K562 (cell line): ENCODE results near the gene PIP5KL1. TPM values are rescaled to one million over a fixed set of nuclear protein-coding genes. Genes with fewer than 3 reads are reported as not detected.

Experiments used
- ATF7 ChIP-seq: fragments of 450-650 bp; IDR thresholded peaks from 2 replicates; pipeline ENCODE4 v1.7.1; 2014; ENCODE audit warnings: mild to moderate bottlenecking, moderate library complexity
- BACH1 ChIP-seq: fragments of 200-800 bp; sonication (Bioruptor generic); IDR thresholded peaks from 2 replicates; pipeline ENCODE4 v1.6.1; 2016; ENCODE audit warnings: missing genetic modification characterization, missing compliant biosample characterization
- BCOR ChIP-seq: fragments of 450-650 bp; IDR thresholded peaks from 2 replicates; pipeline ENCODE4 v1.6.1; 2016
- C11orf30 ChIP-seq: fragments of 450-650 bp; IDR thresholded peaks from 2 replicates; pipeline ENCODE4 v1.6.1; 2016; ENCODE audit warnings: low read depth, mild to moderate bottlenecking
- CBFA2T2 ChIP-seq: fragments of 450-650 bp; conservative IDR thresholded peaks from 2 replicates; pipeline ENCODE4 v1.6.1; 2017; ENCODE audit warnings: mild to moderate bottlenecking
- CEBPB ChIP-seq: fragments of 450-650 bp; IDR thresholded peaks from 2 replicates; pipeline ENCODE4 v1.6.1; 2016; ENCODE audit warnings: missing genetic modification characterization, missing compliant biosample characterization
- CEBPG ChIP-seq, 3 experiments: fragments of 200-800 bp in 1 of 3; sonication (Bioruptor generic) in 1 of 3; sonication (generic) in 1 of 3; formaldehyde crosslinking in 1 of 3; IDR thresholded peaks in 2 of 3; conservative IDR thresholded peaks in 1 of 3; 2 replicates each; pipeline versions ENCODE4 v1.6.1 to v1.8.0; 2016 to 2022; ENCODE audit warnings: missing compliant biosample characterization in 2 of 3, missing genetic modification characterization in 2 of 3, mild to moderate bottlenecking in 1 of 3, missing genetic modification reagents in 1 of 3
- CTBP1 ChIP-seq: fragments of 450-650 bp; IDR thresholded peaks from 2 replicates; pipeline ENCODE4 v1.6.1; 2016; ENCODE audit warnings: borderline replicate concordance
- ESRRA ChIP-seq: fragments of 450-650 bp; IDR thresholded peaks from 2 replicates; pipeline ENCODE4 v1.6.1; 2014; ENCODE audit warnings: low read depth, mild to moderate bottlenecking, moderate library complexity, borderline replicate concordance
- ETV1 ChIP-seq: fragments of 450-650 bp; conservative IDR thresholded peaks from 2 replicates; pipeline ENCODE4 v1.6.1; 2016; ENCODE audit warnings: missing genetic modification characterization, control low read depth, low read depth, missing compliant biosample characterization
- FOS ChIP-seq: IDR thresholded peaks from 3 replicates; pipeline ENCODE4 v1.6.1; 2011; ENCODE audit not compliant: insufficient read length; ENCODE audit errors: extremely low read depth
- JUN ChIP-seq, 2 experiments: sonication (generic) in 1 of 2; formaldehyde crosslinking in 1 of 2; IDR thresholded peaks; 2 replicates each; pipeline versions ENCODE4 v1.6.1 to v1.8.0; 2012 to 2022; ENCODE audit warnings: borderline replicate concordance in 2 of 2, mild to moderate bottlenecking in 2 of 2, improper control_type of control experiment in 1 of 2, low read depth in 1 of 2, low read length in 1 of 2, missing genetic modification reagents in 1 of 2
- JUND ChIP-seq, 2 experiments: IDR thresholded peaks; 2 replicates in 1 of 2; 3 replicates in 1 of 2; pipeline ENCODE4 v1.6.1; 2011; ENCODE audit warnings: borderline replicate concordance in 2 of 2, low read depth in 2 of 2, low read length in 2 of 2, improper control_type of control experiment in 1 of 2, missing biosample characterization in 1 of 2, missing genetic modification characterization in 1 of 2, missing genetic modification reagents in 1 of 2
- MAFF ChIP-seq: IDR thresholded peaks from 2 replicates; pipeline ENCODE4 v1.6.1; 2012; ENCODE audit warnings: low read length, improper control_type of control experiment
- MEF2D ChIP-seq: conservative IDR thresholded peaks from 2 replicates; pipeline ENCODE4 v1.6.1; 2016; ENCODE audit warnings: low read depth, missing genetic modification characterization, missing compliant biosample characterization
- NEUROD1 ChIP-seq: fragments of 150-350 bp; IDR thresholded peaks from 2 replicates; pipeline ENCODE4 v1.6.1; 2014; ENCODE audit warnings: borderline replicate concordance, low read length, low read depth; ENCODE audit not compliant: partially characterized antibody
- RNF2 ChIP-seq: sonication (generic); IDR thresholded peaks from 2 replicates; pipeline ENCODE4 v1.6.1; 2016
- ZNF121 ChIP-seq: sonication (generic); formaldehyde crosslinking; conservative IDR thresholded peaks from 2 replicates; pipeline ENCODE4 v1.8.0; 2022; ENCODE audit warnings: missing genetic modification reagents
- ZNF232 ChIP-seq: sonication (generic); formaldehyde crosslinking; IDR thresholded peaks from 2 replicates; pipeline ENCODE4 v1.8.0; 2022; ENCODE audit warnings: mild to moderate bottlenecking, missing genetic modification reagents
- ZNF274 ChIP-seq: IDR thresholded peaks from 2 replicates; pipeline ENCODE4 v1.6.1; 2011; ENCODE audit warnings: low read depth, mild to moderate bottlenecking, low read length, moderate library complexity, borderline replicate concordance
- ZNF316 ChIP-seq: fragments of 450-650 bp; IDR thresholded peaks from 2 replicates; pipeline ENCODE4 v1.6.1; 2016
- polyA plus RNA-seq, 8 experiments: library from polyadenylated mRNA; depleted of rRNA in 4 of 8; stranded (reverse) in 5 of 8; unstranded in 3 of 8; fragments of >200 nt; fragmentation: Nextera tagmentation in 2 of 8; fragmentation: Illumina TruSeq in 1 of 8; extraction: Ambion mirVana in 2 of 8; extraction: Trizol in 1 of 8; gene quantifications; 2 replicates each; pipeline versions ENCODE4 v1.2.1 to v1.2.3, GENCODE V29; 2011 to 2014; ENCODE audit warnings: inconsistent platforms in 1 of 8, missing spikeins in 1 of 8
- total RNA-seq, 7 experiments: library from RNA; depleted of rRNA in 6 of 7; stranded (reverse); fragments of >200 nt in 6 of 7; fragmentation: Illumina TruSeq in 2 of 7; extraction: Trizol in 2 of 7; gene quantifications; 2 replicates each; pipeline versions ENCODE4 v1.2.1 to v1.2.3, GENCODE V29; 2011 to 2021; ENCODE audit warnings: low replicate concordance in 1 of 7
- TF ChIP-seq, protein P1 (sequence below): sonication (generic); formaldehyde crosslinking; IDR thresholded peaks from 2 replicates; pipeline ENCODE4 v1.8.0; 2022; ENCODE audit warnings: mild to moderate bottlenecking, missing genetic modification reagents, borderline replicate concordance
- TF ChIP-seq, protein P2 (sequence below): sonication (generic); formaldehyde crosslinking; IDR thresholded peaks from 2 replicates; pipeline ENCODE4 v1.9.0; 2022; ENCODE audit warnings: mild to moderate bottlenecking, missing genetic modification reagents
- TF ChIP-seq, protein P3 (sequence below), 2 experiments: IDR thresholded peaks; 2 replicates each; pipeline ENCODE4 v1.6.1; 2012; ENCODE audit warnings: improper control_type of control experiment in 2 of 2, low read depth in 2 of 2, low read length in 2 of 2, borderline replicate concordance in 1 of 2

PIP5KL1 gene
- total and polyA plus RNA-seq, 9 of the 15 experiments (the other 6 are each of a cell fraction or from before 2014, with no cell fraction given): 0.18 to 4.8 (median 1.2) TPM

DNA sequence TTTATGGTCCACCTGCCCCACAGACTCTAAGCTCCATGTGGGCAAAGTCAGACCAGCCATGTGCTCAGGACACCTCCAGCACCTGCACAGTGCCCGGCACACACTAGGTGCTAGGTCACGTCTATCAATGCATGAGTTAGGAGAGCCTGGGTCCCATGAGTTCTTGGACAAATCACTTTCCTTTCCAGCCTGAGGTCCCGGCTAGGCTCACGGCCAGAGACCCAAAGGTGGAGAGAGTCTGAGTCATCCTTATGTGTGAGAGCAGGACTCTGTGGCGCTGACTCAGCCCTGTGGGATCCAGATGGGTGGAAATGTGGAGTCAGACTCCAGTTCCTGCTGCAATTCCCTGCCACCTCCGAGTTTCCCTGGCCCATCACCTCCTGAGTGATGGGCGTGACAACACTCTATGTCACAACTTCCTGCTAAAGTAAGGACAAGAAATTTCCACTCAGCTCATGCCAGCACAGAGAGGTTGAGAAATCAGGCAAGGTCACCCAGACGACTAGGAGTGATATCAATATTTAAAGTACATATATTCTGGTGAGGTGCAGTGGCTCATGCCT, 11.2 kb downstream of the PIP5KL1 start (continued):
- no peak; the same call in 1 of the 2 replicates for TF ChIP-seq ZNF232 (CRISPR knock-in tag)
- TF ChIP-seq, protein P1, sequence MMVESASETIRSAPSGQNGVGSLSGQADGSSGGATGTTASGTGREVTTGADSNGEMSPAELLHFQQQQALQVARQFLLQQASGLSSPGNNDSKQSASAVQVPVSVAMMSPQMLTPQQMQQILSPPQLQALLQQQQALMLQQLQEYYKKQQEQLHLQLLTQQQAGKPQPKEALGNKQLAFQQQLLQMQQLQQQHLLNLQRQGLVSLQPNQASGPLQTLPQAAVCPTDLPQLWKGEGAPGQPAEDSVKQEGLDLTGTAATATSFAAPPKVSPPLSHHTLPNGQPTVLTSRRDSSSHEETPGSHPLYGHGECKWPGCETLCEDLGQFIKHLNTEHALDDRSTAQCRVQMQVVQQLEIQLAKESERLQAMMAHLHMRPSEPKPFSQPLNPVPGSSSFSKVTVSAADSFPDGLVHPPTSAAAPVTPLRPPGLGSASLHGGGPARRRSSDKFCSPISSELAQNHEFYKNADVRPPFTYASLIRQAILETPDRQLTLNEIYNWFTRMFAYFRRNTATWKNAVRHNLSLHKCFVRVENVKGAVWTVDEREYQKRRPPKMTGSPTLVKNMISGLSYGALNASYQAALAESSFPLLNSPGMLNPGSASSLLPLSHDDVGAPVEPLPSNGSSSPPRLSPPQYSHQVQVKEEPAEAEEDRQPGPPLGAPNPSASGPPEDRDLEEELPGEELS (CRISPR knock-in tag): peak; percentile 60; the same call in 1 of the 2 replicates
- peak; percentile 100 for TF ChIP-seq ZNF121
- TF ChIP-seq JUND (IDR thresholded peaks at IDR 0.05; ENCODE audit: borderline replicate concordance, low read depth, low read length): peak; percentile 97
- TF ChIP-seq JUND (tag; IDR thresholded peaks at IDR 0.05; ENCODE audit: borderline replicate concordance, low read depth, low read length): peak; percentile 96; the same call in 2 of the 3 replicates
- peak; percentile 66 for TF ChIP-seq FOS
- TF ChIP-seq, protein P2, sequence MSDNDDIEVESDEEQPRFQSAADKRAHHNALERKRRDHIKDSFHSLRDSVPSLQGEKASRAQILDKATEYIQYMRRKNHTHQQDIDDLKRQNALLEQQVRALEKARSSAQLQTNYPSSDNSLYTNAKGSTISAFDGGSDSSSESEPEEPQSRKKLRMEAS: peak; percentile 58
- TF ChIP-seq, protein P3, sequence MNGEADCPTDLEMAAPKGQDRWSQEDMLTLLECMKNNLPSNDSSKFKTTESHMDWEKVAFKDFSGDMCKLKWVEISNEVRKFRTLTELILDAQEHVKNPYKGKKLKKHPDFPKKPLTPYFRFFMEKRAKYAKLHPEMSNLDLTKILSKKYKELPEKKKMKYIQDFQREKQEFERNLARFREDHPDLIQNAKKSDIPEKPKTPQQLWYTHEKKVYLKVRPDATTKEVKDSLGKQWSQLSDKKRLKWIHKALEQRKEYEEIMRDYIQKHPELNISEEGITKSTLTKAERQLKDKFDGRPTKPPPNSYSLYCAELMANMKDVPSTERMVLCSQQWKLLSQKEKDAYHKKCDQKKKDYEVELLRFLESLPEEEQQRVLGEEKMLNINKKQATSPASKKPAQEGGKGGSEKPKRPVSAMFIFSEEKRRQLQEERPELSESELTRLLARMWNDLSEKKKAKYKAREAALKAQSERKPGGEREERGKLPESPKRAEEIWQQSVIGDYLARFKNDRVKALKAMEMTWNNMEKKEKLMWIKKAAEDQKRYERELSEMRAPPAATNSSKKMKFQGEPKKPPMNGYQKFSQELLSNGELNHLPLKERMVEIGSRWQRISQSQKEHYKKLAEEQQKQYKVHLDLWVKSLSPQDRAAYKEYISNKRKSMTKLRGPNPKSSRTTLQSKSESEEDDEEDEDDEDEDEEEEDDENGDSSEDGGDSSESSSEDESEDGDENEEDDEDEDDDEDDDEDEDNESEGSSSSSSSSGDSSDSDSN (IDR thresholded peaks at IDR 0.05; ENCODE audit: borderline replicate concordance in 1 of 2, low read depth in 2 of 2, low read length in 2 of 2): 0 out of 4 replicates have a peak, but pooled peaks of 1 of the 2 experiments have one; percentile 17
- TF ChIP-seq ETV1: 0 out of 2 replicates have a peak, but pooled peaks have one; percentile 16
- no peak for TF ChIP-seq RNF2
- TF ChIP-seq ESRRA: peak; percentile 54; the same call in 1 of the 2 replicates
- TF ChIP-seq MAFF: peak; percentile 75
- peak; percentile 57 for TF ChIP-seq CEBPG (CRISPR knock-in tag; IDR thresholded peaks at IDR 0.05)
- TF ChIP-seq CEBPG (tag; conservative IDR thresholded peaks at IDR 0.05 in 1 of 2, IDR thresholded peaks at IDR 0.05 in 1 of 2): peak; percentile 66 to 82
- peak; percentile 67 for TF ChIP-seq CEBPB
- peak; percentile 95 for TF ChIP-seq C11orf30
- peak; percentile 74 for TF ChIP-seq ATF7
- peak; percentile 53 for TF ChIP-seq NEUROD1
- TF ChIP-seq CBFA2T2: no peak
- peak; percentile 80 for TF ChIP-seq CTBP1
- peak; percentile 92 for TF ChIP-seq BCOR
- peak; percentile 89 for TF ChIP-seq BACH1 (tag)
- TF ChIP-seq ZNF316: peak; percentile 94
- TF ChIP-seq ZNF274: no peak
- TF ChIP-seq MEF2D (tag): 0 out of 2 replicates have a peak, but pooled peaks have one; percentile 9
- TF ChIP-seq JUN (IDR thresholded peaks at IDR 0.05; ENCODE audit: borderline replicate concordance, low read depth, low read length): peak; percentile 91
- peak; percentile 90; the same call in 1 of the 2 replicates for TF ChIP-seq JUN (CRISPR knock-in tag; IDR thresholded peaks at IDR 0.05; ENCODE audit: borderline replicate concordance)
